Head of caudate nucleus (tissue), 42 donors: ENCODE measurements around the gene LSG1.

Experiments used
- DNase-seq, 42 donors: peaks; one replicate each; pipeline versions ENCODE4 v3.0.0 to v3.0.0-alpha.2; 2020 to 2021; ENCODE audit warnings: mixed read lengths in 7 of 42
- intact Hi-C: fragments of 100-400 bp; cut with DNase I; formaldehyde crosslinking; loops from one replicate; pipeline ENCODE4 v1.15.0; 2022

Gene LSG1

DNA sequence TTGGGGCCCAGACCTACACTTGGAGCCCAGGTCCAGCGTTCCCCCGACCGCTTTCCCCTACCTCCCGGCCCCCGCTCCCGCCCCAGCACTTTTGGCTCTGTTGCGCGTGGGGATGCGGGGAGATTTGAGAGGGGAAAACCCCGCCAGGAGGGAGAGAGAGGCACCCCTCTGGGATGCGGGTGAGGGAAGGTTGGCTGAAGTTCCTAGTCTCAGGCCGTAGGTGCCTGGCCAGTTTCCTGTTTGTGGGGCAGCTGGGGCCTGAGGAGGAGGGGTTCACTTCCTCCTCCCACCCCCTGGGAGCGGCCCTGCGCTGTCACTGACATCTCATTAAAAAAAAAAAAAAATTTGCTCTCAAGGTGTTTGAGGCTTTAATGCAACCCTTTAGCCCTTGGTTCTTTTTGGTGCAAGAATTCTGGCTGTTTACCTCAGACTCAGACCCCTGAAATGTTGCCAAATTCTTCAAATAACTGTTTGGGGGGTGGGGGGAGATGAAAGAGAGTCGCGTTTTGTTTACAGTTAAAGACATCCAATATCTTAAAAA lies 16.3 kb upstream of the LSG1 start:
- intact Hi-C loops = loop anchor here (5.0 to 10.0 kb wide), 2 partner anchors 69 to 267 kb away; no protein-coding TSS in a partner anchor
- peak in 6 of 42 donors; percentile 5 to 30 (median 12) for DNase-seq

DNA sequence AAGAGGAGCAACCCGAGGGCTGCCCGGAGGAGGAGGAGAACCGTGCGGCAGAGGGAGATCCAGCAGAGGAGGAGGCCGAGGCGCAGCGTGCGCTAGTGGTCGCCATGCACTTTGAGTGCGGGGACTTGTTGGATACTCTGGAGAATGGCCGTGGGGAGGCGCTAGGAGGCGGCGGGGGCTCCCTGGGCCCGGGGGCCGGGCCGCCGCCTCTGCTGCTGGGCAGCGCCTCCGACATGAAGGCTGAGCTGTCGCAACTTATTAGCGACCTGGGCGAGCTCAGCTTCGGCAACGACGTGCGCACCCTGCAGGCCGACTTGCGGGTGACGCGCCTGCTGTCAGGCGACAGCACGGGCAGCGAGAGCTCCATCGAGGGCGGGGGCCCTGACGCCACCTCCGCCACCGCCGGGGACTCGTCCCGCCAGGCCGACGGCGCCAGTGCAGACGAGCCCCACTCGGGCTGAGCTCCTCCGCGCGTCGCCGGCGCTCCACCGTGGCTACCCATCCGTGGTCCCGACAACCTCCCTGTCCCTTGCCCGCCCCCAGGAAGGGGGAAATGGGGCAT lies 15.7 kb upstream of the LSG1 start:
- intact Hi-C loops = loop anchor here (2.0 to 10.0 kb wide), 3 partner anchors 70 to 571 kb away; no protein-coding TSS in a partner anchor
- peak; percentile 20 to 83 (median 58) for DNase-seq

DNA sequence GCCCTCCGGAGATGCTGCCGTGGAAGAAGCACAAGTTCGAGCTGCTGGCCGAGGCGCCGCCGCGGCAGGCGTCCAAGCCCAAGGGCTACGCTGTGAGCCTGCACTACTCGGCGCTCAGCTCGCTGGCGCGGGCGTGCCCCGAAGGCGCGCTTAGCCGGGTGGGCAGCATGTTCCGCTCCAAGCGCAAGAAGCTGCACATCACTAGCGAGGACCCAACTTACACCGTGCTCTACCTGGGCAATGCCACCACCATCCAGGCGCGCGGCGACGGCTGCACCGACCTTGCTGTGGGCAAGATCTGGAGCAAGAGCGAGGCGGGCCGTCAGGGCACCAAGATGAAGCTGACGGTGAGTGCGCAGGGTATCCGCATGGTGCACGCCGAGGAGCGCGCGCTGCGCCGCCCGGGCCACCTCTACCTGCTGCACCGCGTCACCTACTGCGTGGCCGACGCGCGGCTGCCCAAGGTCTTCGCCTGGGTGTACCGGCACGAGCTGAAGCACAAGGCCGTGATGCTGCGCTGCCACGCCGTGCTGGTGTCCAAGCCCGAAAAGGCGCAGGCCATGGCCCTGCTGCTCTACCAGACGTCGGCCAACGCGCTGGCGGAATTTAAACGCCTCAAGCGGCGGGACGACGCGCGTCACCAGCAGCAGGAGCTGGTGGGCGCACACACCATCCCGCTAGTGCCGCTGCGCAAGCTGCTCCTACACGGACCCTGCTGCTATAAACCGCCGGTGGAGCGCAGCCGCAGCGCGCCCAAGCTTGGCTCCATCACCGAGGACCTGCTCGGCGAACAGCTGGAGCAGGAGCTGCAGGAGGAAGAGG lies 15.0 kb upstream of the LSG1 start:
- peak in 34 of 42 donors; percentile 10 to 74 (median 44) for DNase-seq
- intact Hi-C loops = loop anchor here (2.0 to 10.0 kb wide), 3 partner anchors 70 to 572 kb away; no protein-coding TSS in a partner anchor

DNA sequence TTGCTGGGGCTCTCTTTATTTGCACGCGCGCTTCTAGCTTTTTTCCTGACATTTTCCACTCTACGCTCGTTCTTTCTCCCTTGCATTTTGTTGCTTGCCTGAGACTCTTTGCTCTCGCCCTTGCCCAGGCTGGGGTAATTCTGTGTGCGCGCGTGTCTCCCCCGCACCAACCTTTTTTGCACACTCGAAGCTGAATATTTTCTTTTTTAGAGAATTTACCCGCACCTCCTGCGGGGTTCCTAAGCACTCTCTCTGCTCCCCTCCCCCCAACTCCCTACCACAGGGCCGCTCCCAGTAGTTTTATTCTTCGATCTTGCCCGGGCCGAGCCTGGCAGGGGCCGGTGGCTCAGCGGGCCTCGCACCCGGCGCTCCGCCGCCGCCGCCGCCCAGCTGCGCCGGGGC lies 14.4 kb upstream of the LSG1 start:
- DNase-seq = peak in 13 of 42 donors; percentile 4 to 48 (median 21)
- intact Hi-C loops = loop anchor here (2.0 to 10.0 kb wide), 3 partner anchors 71 to 572 kb away; no protein-coding TSS in a partner anchor

DNA sequence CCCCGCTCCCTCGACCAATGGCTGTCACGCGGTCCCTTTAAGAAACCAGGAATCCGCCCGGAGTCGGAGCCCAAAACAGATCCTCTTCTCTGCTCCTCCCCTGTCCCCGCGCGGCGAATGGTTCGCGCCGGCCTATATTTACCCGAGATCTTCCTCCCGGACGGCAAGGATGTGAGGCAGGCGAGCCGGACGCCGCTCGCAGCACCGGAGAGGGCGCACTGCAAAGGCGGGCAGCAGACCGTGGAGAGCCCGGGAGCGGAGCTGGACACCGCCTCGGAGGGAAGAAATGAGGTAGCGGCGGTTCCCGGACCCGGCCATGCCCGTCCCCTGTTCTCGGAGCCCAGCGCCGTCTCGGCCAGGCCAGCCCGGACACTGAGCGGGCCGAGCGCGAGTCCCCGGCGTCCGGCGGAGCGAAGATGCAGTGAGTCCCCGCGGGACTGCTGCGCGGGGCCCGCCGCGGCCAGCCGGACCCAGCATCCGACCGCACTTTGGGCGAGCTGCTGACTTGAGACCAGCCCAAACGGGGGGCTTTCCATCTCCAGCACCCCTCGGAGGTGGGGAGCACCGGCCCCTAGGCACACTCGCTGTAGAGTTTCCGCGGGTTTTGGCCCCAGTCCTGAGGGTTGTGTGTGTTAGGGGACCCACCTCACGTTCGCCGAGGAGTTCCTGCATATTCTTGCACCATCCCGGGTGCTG lies 13.9 kb upstream of the LSG1 start, which contains the start of gene FAM43A:
FAM43A (plus strand) TSS at position 166 of the 696 bp plus-strand sequence. CDS start 944 bp downstream, outside the sequence.
- intact Hi-C loops = loop anchor here (2.0 to 10.0 kb wide), 3 partner anchors 71 to 573 kb away; no protein-coding TSS in a partner anchor
- peak; percentile 71 to 95 (median 88) for DNase-seq

DNA sequence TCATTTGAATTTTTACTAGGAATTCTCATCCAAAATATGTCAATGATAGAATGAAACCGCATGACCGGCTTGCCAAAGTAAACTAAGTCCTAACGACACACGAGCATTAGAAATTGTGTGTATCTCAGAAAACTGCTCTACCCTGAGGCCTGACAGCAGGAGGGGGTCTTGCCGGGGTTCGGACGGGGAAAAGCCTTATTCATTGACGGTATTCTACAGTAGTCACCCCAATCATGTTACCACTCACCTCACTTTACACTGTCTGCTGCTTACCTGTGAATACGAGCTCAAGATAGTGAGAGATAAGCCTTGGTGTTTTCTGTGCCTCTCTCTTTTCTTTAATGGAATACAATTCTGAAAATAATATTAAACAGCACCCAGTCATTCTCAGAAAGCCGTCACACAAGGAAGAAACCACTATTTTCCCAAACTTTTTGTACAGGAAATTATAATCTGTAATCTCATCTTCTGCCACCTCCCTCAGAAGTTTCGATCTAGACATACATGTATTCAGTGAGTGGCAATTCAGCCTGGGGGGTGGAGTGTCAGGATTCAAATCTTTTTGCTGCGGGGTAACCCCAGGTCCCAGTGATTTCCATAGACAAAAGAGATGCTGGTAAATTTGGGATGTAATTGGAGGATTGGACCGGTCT lies 13.2 kb upstream of the LSG1 start:
- intact Hi-C loops = loop anchor here (5.0 to 10.0 kb wide), 2 partner anchors 72 to 270 kb away; no protein-coding TSS in a partner anchor
- no peak for DNase-seq

DNA sequence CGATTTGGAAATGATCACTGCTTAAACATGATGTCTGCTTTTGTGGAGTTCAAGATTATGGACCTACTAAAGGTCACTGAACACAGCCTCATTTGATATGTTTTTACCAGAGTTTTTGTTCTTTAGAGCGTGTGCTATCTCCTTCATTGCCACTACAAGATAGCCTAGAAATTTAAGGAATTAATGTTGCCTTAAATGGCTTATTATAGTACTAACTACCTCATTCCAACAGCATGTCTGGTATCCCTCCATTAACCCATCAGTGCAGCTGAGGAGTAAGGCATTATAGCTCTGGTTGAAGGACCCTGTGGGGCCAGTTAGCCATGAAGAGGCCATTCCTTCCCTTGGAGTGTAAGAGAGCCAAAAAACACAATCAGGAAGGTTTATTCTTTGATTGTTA lies 11.4 kb upstream of the LSG1 start:
- intact Hi-C loops = loop anchor here (2.0 to 10.0 kb wide), 3 partner anchors 271 to 839 kb away; no protein-coding TSS in a partner anchor
- DNase-seq = no peak

DNA sequence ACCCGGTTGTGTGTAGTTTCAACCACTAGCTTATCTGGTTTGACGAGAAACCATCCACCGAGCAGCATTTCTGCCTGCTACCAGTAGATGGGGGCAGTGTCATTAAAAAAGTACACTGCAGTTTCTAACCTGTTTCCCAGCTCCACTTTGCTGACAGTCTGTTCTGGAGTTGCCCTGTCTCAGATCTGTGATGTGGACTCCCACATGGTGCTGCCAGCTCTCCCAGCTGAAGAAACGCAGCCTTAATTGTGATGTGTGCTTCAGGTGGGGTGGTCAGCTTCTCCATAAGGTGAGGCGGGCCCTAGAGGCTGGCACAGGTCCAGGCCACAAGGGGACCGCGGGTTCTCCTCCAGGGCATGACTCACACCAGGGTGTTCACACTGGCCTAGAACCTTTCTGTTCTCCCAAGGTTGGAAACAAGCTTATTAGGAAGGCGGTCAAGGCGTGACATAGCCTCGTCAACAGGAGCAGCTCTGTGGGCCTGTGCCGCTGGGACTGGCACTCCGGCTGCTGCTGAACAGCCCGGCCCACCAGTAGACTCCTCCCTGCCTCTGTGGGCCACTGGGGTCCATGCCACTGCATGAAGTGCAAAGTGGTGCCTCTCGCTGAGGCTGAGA lies 10.8 kb upstream of the LSG1 start:
- intact Hi-C loops = loop anchor here (2.0 to 10.0 kb wide), 3 partner anchors 272 to 839 kb away; no protein-coding TSS in a partner anchor
- peak; percentile 44 to 91 (median 76) for DNase-seq

DNA sequence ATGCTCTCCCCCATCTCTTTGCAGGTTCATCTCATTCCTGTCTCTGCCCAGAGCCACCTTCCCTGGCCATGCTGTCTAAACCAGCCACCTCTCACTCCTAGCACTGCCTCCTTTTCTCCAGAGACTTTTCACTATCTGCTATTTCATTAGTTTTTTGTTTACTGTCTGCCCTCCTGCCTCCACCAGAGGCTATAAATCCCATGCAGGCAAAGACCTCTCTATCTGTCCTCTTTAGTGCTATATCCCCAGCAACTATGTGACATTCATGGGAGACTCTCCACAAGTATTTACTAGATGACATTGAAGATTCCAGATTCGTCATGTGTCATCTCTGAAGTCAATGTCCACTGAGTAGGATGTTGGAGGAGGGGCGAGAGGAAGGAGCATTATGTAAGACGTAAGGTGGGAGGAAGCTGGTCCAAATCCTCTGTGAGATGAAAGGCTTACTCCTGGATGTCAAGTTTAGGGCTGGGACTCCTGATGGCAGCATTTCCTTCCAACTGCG lies 10.2 kb upstream of the LSG1 start:
- DNase-seq = no peak
- intact Hi-C loops = loop anchor here (2.0 to 10.0 kb wide), 3 partner anchors 273 to 840 kb away; no protein-coding TSS in a partner anchor

DNA sequence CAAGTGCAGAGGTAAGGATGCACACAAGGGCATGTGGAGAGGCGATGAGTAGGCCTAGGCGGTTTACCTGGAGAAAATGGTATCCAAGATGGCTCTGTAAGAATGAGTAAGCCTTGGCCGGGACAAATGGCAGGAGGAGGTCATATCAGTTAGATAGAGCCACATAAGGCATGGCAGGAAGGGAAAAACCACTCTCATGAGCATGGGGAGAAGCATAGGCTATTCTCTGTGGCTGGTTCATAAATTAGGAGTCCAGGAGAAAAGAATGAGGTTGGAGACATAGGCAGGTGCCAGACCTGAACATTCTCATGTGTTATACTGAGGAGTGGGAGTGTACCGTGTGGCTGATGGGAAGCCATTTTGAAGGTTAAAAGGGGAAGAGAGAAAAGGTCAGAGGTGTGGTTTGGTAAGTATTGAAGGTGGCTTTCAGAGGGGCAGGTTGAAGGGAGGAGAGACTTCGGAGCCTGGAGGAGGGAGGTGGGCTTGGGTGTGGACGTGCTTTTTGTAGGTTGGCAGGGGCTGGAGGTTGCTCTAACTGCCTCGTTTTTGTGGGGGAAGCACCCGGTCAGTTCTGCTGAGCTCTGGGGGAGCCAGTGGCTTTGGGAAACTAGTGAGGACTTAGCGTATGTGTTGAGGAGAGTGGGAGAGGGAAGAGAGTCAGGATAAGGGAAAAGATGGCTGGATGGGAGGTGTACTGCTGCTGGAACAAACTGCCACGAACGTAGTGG lies 9.1 kb upstream of the LSG1 start:
- intact Hi-C loops = loop anchor here (5.0 to 10.0 kb wide), 2 partner anchors 274 to 841 kb away; no protein-coding TSS in a partner anchor
- no peak for DNase-seq

DNA sequence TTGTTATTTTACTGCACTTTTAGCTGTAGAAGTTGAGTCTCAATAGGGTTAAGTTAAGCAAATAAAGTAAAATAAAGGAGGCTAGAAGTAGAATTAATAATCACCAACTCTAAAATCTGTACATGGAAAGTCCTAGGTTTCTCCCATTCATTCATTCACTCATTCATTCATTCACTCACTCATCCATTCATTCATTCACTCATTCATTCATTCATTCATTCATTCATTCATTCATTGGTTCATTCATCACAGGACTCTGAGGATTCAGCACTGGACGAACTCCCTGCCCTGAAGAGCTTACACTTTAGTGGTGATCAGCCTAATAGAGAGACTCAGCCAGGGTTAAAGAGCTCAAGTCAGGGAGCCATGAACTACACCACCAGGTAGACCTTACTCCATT lies 4.5 kb upstream of the LSG1 start:
- DNase-seq = no peak
- intact Hi-C loops = no loop called here

DNA sequence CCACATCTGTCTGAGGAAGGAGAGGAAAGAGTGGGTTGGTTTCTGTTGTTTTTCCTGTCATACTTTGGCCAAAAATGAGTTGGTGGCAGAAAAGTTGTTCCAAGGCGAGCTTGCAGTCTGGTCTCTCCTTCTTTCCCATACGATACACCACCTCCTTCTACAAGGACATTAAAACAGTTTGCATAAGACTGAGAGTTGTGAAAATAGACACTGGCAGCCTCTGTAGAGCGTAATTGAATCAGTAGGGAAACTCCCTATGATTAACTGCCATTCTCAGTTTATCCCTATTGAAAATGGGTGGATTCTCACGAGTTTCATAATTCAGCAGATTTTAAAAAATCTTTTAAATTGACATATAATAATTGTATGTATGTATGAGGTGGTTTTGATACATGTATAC lies 3.7 kb upstream of the LSG1 start:
- intact Hi-C loops = no loop called here
- no peak for DNase-seq

DNA sequence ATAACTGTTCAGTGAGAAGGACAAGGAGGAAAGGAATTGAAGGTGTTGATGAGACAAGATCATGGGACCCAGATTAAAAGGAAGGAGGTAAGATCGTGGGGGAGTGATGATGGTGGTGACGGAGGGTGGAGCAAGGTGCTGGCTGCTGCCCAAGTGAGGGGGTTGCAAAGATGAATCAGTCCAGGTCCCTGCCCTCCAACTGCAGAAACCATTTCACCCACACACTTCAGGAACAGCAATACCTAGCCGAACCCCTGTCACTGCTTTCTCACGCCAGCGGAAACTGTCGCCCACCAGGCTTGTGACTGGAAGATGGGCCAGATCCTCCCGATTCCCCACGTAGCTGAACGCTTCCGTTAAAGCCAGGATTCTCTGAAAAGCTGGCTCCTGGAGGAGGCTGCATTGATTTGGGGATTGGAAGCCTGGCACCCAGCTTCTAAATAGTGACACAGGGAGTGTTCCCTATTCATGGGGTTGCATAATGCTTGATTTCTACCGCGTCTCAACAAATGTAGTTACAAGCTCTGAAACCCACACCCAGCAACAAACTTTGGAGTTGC lies 3.2 kb upstream of the LSG1 start:
- DNase-seq = peak in 41 of 42 donors; percentile 20 to 89 (median 56)
- intact Hi-C loops = no loop called here

DNA sequence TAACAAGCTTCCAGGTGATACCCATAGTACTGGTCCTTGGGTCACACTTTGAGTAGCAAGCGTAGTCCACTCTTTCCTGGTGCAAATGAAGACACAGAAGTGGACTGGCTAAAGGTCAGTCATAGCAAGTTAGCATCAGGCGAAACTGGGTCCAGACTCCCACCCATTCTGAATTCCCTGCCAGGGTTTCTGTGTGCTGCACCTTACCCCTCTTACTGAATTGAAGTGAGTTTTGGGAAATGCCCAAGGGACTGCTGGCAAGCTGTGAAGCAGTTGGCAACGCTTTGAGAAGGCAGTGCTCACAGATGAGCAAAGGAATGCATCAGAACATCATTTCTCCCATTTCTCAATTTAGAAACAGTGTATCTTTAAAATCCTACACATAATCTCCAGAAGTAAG lies 1.8 kb upstream of the LSG1 start:
- DNase-seq = no peak
- intact Hi-C loops = loop anchor here (5.0 kb wide), 2 partner anchors 769 to 1081 kb away; partner anchors contain the start of genes ACAP2 and OPA1

DNA sequence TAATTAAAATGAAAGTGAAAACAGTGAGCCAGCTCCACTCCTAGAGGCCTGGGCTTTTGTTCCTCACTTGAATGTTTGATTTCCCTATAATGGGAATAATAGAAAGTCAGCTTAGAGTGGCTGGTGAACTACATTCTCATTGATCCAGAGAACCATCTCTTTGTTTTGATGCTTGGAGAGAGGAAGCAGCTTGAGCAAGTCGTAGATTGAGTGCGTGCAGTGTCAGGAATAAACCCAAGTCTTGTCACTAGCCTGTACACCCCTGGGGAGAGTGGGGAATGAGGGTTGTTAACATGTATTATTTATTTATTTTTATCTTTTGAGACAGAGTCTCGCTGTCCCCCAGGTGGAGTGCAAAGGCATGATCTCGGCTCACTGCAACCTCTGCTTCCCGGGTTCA lies 885 bp upstream of the LSG1 start:
- intact Hi-C loops = loop anchor here (5.0 kb wide), 2 partner anchors 769 to 1081 kb away; partner anchors contain the start of genes ACAP2 and OPA1

DNA sequence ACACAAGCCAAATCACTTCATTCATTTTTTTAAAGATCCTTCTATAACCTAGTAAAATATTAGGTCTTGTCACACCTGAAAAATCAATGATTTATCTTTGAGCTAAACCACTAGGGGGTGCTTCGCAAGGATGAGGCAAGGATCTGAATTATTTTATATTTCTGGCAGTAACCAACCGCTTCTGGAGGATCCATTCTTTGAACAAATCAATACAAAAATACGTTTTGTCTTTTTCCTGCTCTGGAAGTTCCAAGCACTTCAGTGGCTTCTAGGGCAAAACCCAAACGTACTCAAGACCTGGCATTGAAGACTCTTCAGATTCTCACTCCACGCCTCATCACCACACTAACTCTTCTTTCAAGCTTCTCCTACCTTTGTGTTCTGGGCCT lies 486 bp downstream of the LSG1 start:
- DNase-seq = peak in 3 of 42 donors; percentile 10 to 30 (median 28)
- intact Hi-C loops = loop anchor here (5.0 kb wide), 2 partner anchors 771 to 1079 kb away; partner anchors contain the start of genes ACAP2 and OPA1

More for the DNA sequence above, 885 bp upstream of the LSG1 start:
- DNase-seq = peak in 2 of 42 donors; percentile 5 to 6
